ENCODE data around the gene KCNH1. TPM values are rescaled to one million over a fixed set of nuclear protein-coding genes. Genes with fewer than 3 reads are reported as not detected.

Gene KCNH1
- total RNA-seq, 1 experiment from 2014 or later, result not detected

- no peaks in the 10 kb centered on the region for H3K9me3 ChIP-seq (ENCODE audit: low read depth, low read length, poor library complexity, severe bottlenecking)
- H3K27me3 ChIP-seq (replicated peaks; ENCODE audit: insufficient read depth, low read depth, low read length, poor library complexity), result no peaks in the 10 kb centered on the region
- no peaks in the 10 kb centered on the region for H3K36me3 ChIP-seq (ENCODE audit: insufficient read depth, low read length, poor library complexity, severe bottlenecking)
- no peaks in the 10 kb centered on the region for H3K4me1 ChIP-seq (ENCODE audit: insufficient read depth, low read length, poor library complexity, severe bottlenecking)
- no peak for TF ChIP-seq EZH2 (IDR thresholded peaks at IDR 0.05; ENCODE audit: borderline replicate concordance, low read depth, low read length, poor library complexity, severe bottlenecking)
- TF ChIP-seq, protein P1, sequence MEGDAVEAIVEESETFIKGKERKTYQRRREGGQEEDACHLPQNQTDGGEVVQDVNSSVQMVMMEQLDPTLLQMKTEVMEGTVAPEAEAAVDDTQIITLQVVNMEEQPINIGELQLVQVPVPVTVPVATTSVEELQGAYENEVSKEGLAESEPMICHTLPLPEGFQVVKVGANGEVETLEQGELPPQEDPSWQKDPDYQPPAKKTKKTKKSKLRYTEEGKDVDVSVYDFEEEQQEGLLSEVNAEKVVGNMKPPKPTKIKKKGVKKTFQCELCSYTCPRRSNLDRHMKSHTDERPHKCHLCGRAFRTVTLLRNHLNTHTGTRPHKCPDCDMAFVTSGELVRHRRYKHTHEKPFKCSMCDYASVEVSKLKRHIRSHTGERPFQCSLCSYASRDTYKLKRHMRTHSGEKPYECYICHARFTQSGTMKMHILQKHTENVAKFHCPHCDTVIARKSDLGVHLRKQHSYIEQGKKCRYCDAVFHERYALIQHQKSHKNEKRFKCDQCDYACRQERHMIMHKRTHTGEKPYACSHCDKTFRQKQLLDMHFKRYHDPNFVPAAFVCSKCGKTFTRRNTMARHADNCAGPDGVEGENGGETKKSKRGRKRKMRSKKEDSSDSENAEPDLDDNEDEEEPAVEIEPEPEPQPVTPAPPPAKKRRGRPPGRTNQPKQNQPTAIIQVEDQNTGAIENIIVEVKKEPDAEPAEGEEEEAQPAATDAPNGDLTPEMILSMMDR (conservative IDR thresholded peaks at IDR 0.05; ENCODE audit: low read depth, low read length), result no peak
- H3K4me3 ChIP-seq (ENCODE audit: low read depth, low read length, poor library complexity, severe bottlenecking), result no peak overlapping the region
- no peak for DNase-seq (ENCODE audit: low spot score)
- H3K27ac ChIP-seq (ENCODE audit: low read depth, low read length, poor library complexity, severe bottlenecking), result no peak overlapping the region
- no TSS peak for BruUV-seq (replicated peaks)
- intact Hi-C loops (cut with micrococcal nuclease; ENCODE audit: unreplicated experiment), result no loop called here
- ChIA-PET CTCF (no interaction called here), POLR2A (ENCODE audit: low non-redundant PET) (no interaction called here)
Measured at GRCh38 chr1:210857705-210858104, 276.2 kb downstream of the KCNH1 start.

DNA sequence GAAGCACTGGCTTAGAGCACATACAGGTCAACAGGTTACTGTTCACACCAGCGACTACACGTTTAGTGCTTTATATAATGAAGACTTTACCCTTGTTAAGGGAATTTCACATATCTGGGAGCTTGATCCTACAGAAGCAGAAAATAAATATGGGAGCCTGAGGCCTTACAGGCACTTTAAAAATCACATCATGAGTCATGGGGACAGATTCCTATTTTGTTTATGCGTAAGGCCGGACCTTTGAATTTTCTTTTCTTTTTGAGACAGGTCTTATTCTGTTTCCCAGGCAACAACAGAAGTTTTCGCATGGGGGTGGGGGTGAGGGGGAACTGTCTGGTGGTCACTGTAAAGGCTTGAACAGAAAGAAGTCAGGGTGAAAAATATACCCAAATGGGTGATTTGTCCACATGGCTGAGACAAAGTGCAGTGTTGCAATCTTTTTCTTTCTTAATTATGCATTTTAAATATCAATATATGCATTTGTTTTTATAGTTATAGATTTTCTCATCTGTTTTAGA is 276.7 kb downstream of the KCNH1 start:
- no peak for TF ChIP-seq EZH2 (IDR thresholded peaks at IDR 0.05; ENCODE audit: borderline replicate concordance, low read depth, low read length, poor library complexity, severe bottlenecking)
- TF ChIP-seq, protein P1 (conservative IDR thresholded peaks at IDR 0.05; ENCODE audit: low read depth, low read length), result no peak
- BruUV-seq (replicated peaks), result no TSS peak
- no peak for DNase-seq (ENCODE audit: low spot score)
- intact Hi-C loops (cut with micrococcal nuclease; ENCODE audit: unreplicated experiment), result no loop called here
- Histone ChIP-seq H3K9me3 (ENCODE audit: low read depth, low read length, poor library complexity, severe bottlenecking) (no peaks in the 10 kb centered on the region), H3K27me3 (replicated peaks; ENCODE audit: insufficient read depth, low read depth, low read length, poor library complexity) (no peaks in the 10 kb centered on the region), H3K27ac (ENCODE audit: low read depth, low read length, poor library complexity, severe bottlenecking) (no peak overlapping the region), H3K36me3 (ENCODE audit: insufficient read depth, low read length, poor library complexity, severe bottlenecking) (no peaks in the 10 kb centered on the region), H3K4me1 (ENCODE audit: insufficient read depth, low read length, poor library complexity, severe bottlenecking) (no peaks in the 10 kb centered on the region), H3K4me3 (ENCODE audit: low read depth, low read length, poor library complexity, severe bottlenecking) (no peak overlapping the region)
- CTCF ChIA-PET, result no interaction called here
- POLR2A ChIA-PET (ENCODE audit: low non-redundant PET), result no interaction called here

DNA sequence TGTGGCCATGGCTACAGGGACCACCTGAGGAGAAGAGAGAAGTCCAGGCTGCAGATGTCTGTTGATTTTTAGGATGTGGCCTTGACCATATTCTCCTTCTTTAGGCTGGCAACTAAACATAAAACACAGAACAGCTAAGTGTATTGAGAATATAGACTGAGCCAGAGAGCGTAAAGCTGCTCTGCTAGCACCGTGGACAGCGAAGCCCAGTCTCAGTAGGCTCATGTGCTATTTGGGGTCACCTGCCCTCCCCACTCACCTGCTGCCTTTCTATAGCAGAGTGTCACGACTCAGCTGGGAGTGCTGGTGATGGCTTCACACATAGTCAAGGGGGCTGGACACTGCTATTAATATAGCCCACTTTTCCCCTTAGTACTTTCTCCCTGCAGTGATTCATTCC is 278.5 kb downstream of the KCNH1 start:
- H3K27me3 ChIP-seq (replicated peaks; ENCODE audit: insufficient read depth, low read depth, low read length, poor library complexity), result no peaks in the 10 kb centered on the region
- H3K36me3 ChIP-seq (ENCODE audit: insufficient read depth, low read length, poor library complexity, severe bottlenecking), result no peaks in the 10 kb centered on the region
- H3K27ac ChIP-seq (ENCODE audit: low read depth, low read length, poor library complexity, severe bottlenecking), result no peak overlapping the region
- ChIA-PET POLR2A (ENCODE audit: low non-redundant PET) (no interaction called here), CTCF (no interaction called here)
- TF ChIP-seq, protein P1 (conservative IDR thresholded peaks at IDR 0.05; ENCODE audit: low read depth, low read length), result no peak
- no peak for TF ChIP-seq EZH2 (IDR thresholded peaks at IDR 0.05; ENCODE audit: borderline replicate concordance, low read depth, low read length, poor library complexity, severe bottlenecking)
- H3K9me3 ChIP-seq (ENCODE audit: low read depth, low read length, poor library complexity, severe bottlenecking), result no peaks in the 10 kb centered on the region
- intact Hi-C loops (cut with micrococcal nuclease; ENCODE audit: unreplicated experiment), result no loop called here
- BruUV-seq (replicated peaks), result no TSS peak
- H3K4me3 ChIP-seq (ENCODE audit: low read depth, low read length, poor library complexity, severe bottlenecking), result no peak overlapping the region
- no peak for DNase-seq (ENCODE audit: low spot score)
- no peaks in the 10 kb centered on the region for H3K4me1 ChIP-seq (ENCODE audit: insufficient read depth, low read length, poor library complexity, severe bottlenecking)

All from A673 (cell line).